VCaP (cell line): ENCODE results near the gene EN1.

Source experiments
- H3K27ac ChIP-seq: fragments of 450-650 bp; 2 replicates; pipeline ENCODE4 v1.5.1; 2017
- TF ChIP-seq, protein P1 (sequence below): fragments of 450-650 bp; conservative IDR thresholded peaks from 2 replicates; pipeline ENCODE4 v1.5.1; 2017; ENCODE audit warnings: mild to moderate bottlenecking, moderate library complexity

EN1 gene

DNA sequence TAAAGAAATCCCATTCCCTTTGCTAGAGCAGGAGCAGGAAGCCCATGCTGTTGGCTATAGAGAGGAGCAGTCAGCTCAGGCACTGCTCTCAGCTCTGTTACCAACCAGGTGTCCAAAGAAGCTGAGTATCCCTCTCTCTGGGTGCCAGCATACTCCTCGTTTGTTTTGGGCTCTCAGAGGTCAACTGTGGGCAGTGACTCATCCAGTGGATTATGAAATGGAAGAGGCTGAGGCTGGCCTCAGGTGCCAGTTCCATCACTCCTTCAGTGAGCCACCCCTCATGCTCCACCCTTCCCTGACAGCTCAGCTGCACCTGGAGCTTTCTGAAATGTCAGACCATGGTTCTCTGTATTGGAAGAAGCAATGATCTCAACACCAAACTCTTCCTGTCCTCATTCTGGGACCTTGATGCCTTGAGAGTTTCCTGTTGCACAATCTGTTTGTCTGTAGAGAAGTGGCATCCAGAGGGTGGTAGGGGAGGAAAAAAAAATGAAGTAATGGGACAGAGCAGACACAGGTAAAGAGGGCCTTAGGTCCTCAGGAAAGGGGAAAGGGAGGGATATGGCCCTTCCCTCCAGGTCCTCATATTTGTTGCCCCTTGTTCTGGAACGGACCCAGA lies 31.2 kb upstream of the EN1 start:
- TF ChIP-seq, protein P1, sequence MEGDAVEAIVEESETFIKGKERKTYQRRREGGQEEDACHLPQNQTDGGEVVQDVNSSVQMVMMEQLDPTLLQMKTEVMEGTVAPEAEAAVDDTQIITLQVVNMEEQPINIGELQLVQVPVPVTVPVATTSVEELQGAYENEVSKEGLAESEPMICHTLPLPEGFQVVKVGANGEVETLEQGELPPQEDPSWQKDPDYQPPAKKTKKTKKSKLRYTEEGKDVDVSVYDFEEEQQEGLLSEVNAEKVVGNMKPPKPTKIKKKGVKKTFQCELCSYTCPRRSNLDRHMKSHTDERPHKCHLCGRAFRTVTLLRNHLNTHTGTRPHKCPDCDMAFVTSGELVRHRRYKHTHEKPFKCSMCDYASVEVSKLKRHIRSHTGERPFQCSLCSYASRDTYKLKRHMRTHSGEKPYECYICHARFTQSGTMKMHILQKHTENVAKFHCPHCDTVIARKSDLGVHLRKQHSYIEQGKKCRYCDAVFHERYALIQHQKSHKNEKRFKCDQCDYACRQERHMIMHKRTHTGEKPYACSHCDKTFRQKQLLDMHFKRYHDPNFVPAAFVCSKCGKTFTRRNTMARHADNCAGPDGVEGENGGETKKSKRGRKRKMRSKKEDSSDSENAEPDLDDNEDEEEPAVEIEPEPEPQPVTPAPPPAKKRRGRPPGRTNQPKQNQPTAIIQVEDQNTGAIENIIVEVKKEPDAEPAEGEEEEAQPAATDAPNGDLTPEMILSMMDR = no peak
- no peak overlapping the region for H3K27ac ChIP-seq

- H3K27ac ChIP-seq = no peak overlapping the region
- TF ChIP-seq, protein P1 = no peak
Observed at GRCh38 chr2:118875318-118875717, 27.9 kb upstream of the EN1 start.

GRCh38 chr2:118874324-118874723 lies 26.9 kb upstream of the EN1 start:
- TF ChIP-seq, protein P1 = no peak
- no peak overlapping the region for H3K27ac ChIP-seq

GRCh38 chr2:118865106-118865505 lies 17.7 kb upstream of the EN1 start:
- no peak overlapping the region for H3K27ac ChIP-seq
- TF ChIP-seq, protein P1 = peak; percentile 76

DNA sequence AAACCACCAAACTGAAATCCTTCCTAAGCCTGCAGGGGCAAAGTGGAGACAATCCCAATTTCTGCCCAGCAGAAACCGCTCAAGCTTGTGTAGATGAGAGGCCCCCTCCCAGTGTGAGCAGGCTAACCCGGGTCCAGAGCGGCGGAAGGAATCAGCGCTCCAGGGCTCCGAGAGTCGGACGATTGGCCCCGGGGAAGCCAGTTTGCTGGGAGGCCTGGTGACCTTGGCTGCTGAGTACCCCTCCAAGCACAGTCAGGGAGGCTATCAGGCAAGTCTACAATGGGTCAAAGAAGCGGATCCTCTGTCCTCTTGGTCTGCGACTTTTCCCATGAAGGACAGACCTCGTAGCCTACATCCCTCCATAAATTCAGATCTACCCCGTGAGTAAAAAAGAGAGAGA lies 16.8 kb upstream of the EN1 start:
- TF ChIP-seq, protein P1 = no peak
- no peak overlapping the region for H3K27ac ChIP-seq

DNA sequence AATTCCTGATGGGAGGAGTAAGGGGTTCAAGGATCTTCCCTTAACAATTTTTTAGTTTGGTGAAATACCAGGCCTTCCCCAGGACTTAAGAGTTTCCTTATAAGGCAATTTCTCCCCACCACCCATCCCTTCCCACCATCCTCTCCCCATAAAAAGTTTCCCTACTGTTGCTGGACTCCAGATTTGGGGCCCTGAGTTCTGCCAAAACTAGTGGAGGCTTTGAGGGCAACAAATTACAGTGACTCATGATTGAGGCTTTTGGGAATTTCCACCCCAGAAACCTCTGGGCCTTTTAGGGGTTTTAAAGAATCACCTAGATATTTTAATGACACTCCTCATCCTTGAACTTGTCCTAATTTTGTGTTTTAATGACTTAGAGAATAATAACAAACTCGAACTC lies 14.3 kb upstream of the EN1 start:
- TF ChIP-seq, protein P1 = no peak
- H3K27ac ChIP-seq = no peak overlapping the region

GRCh38 chr2:118861242-118861641 lies 13.8 kb upstream of the EN1 start:
- H3K27ac ChIP-seq = no peak overlapping the region
- TF ChIP-seq, protein P1 = no peak
